GM12878 (cell line): ENCODE measurements around the gene ATP6V0A1. TPM values are rescaled to one million over a fixed set of nuclear protein-coding genes. Genes with fewer than 3 reads are reported as not detected.

ENCODE experiments used
- ATAC-seq: fragments of 200-7000 bp; cut with Tn5 transposase; 3 replicates; pipeline ENCODE4 v1.9.1; 2020; ENCODE audit warnings: mild to moderate bottlenecking, moderate library complexity
- BruUV-seq: library from RNA; stranded (reverse); fragments of 400-500 nt; replicated peaks from 2 replicates; lab custom pipeline; 2021; lab: Mats Ljungman, UMichigan
- CTCF ChIA-PET: fragments of 300-600 bp; sonication (Branson Sonifier 250); formaldehyde crosslinking; extraction: SDS; loops from one replicate; lab custom pipeline; 2021; ENCODE audit warnings: inconsistent platforms; lab: Yijun Ruan, JAX
- POLR2A ChIA-PET: fragments of 350-600 bp; formaldehyde crosslinking; extraction: SDS; loops from one replicate; lab custom pipeline; 2021; ENCODE audit warnings: inconsistent platforms; lab: Charles Lee
- RAD21 ChIA-PET: fragments of 300-600 bp; sonication (Branson Sonifier 250); formaldehyde crosslinking; loops from one replicate; lab custom pipeline; 2023; ENCODE audit warnings: antibody characterized with exemption; ENCODE audit not compliant: unreplicated experiment; lab: Charles Lee
- SMC1A ChIA-PET: fragments of 300-600 bp; sonication (Branson Sonifier 250); formaldehyde crosslinking; loops from one replicate; lab custom pipeline; 2023; ENCODE audit not compliant: unreplicated experiment, uncharacterized antibody; lab: Charles Lee
- DNase-seq: peaks from one replicate; pipeline ENCODE4 v3.0.0-alpha.2; 2011; ENCODE audit warnings: low read depth, low spot score
- FAIRE-seq: peaks from 3 replicates; lab custom pipeline; 2011; peaks lifted over from hg19 to GRCh38; lab: Jason Lieb, UNC
- H2AFZ ChIP-seq: 2 replicates; pipeline ENCODE4 v1.6.0; 2011; ENCODE audit warnings: low read depth, low read length, control low read depth; ENCODE audit not compliant: control insufficient read depth
- H3K27ac ChIP-seq: 2 replicates; pipeline ENCODE4 v1.5.1; 2011; ENCODE audit warnings: control low read depth; ENCODE audit not compliant: control insufficient read depth, insufficient read depth
- H3K27me3 ChIP-seq, 2 experiments: replicated peaks in 1 of 2; 2 replicates each; pipeline versions ENCODE4 v1.6.0 to v1.6.1; 2011; ENCODE audit warnings: low read length in 1 of 2; ENCODE audit not compliant: control insufficient read depth in 2 of 2, insufficient read depth in 2 of 2
- H3K36me3 ChIP-seq, 2 experiments: 2 replicates each; pipeline ENCODE4 v1.5.1; 2011; ENCODE audit warnings: low read length in 1 of 2; ENCODE audit not compliant: control insufficient read depth in 2 of 2, insufficient read depth in 2 of 2
- H3K4me1 ChIP-seq: 2 replicates; pipeline ENCODE4 v1.6.1; 2011; ENCODE audit warnings: mild to moderate bottlenecking, low read length, moderate library complexity, mixed read lengths; ENCODE audit not compliant: control insufficient read depth, insufficient read depth
- H3K4me2 ChIP-seq: 2 replicates; pipeline ENCODE4 v1.6.0; 2011; ENCODE audit warnings: control low read depth; ENCODE audit not compliant: control insufficient read depth, insufficient read depth
- H3K4me3 ChIP-seq: fragments of 200-600 bp; sonication (generic); 2 replicates; pipeline ENCODE4 v1.5.1; 2016
- H3K79me2 ChIP-seq: 2 replicates; pipeline ENCODE4 v1.6.0; 2011; ENCODE audit warnings: low read length; ENCODE audit not compliant: control insufficient read depth, insufficient read depth
- H3K9ac ChIP-seq: 2 replicates; pipeline ENCODE4 v1.8.0; 2011; ENCODE audit warnings: low read length, control low read depth, mixed read lengths; ENCODE audit not compliant: control insufficient read depth, insufficient read depth
- H3K9me3 ChIP-seq: replicated peaks from 3 replicates; pipeline ENCODE4 v1.5.1; 2011; ENCODE audit warnings: mild to moderate bottlenecking, low read length; ENCODE audit not compliant: control insufficient read depth, insufficient read depth
- H4K20me1 ChIP-seq: 2 replicates; pipeline ENCODE4 v1.6.0; 2011; ENCODE audit not compliant: control insufficient read depth, insufficient read depth
- ASH2L ChIP-seq: fragments of 300-600, 200-600 bp; sonication (generic); IDR thresholded peaks from 2 replicates; pipeline ENCODE4 v1.6.1; 2017; ENCODE audit warnings: low read depth, mild to moderate bottlenecking, borderline replicate concordance
- CBX5 ChIP-seq: sonication (generic); IDR thresholded peaks from 2 replicates; pipeline ENCODE4 v1.6.1; 2016; ENCODE audit warnings: low read depth, moderate library complexity, mild to moderate bottlenecking, inconsistent platforms
- CHD1 ChIP-seq: IDR thresholded peaks from 2 replicates; pipeline ENCODE4 v1.6.1; 2012; ENCODE audit warnings: low read depth, low read length, improper control_type of control experiment
- EP300 ChIP-seq, 2 experiments: fragments of 150-350 bp in 1 of 2; IDR thresholded peaks; 2 replicates each; pipeline ENCODE4 v1.6.1; 2011 to 2012; ENCODE audit warnings: low read depth in 2 of 2, low read length in 2 of 2, borderline replicate concordance in 1 of 2, improper control_type of control experiment in 1 of 2, inconsistent platforms in 1 of 2; ENCODE audit not compliant: control insufficient read depth in 1 of 2
- EZH2 ChIP-seq: IDR thresholded peaks from 2 replicates; pipeline ENCODE4 v1.6.1; 2012; ENCODE audit warnings: low read depth, mild to moderate bottlenecking, control low read depth, inconsistent platforms, low read length, borderline replicate concordance; ENCODE audit not compliant: control insufficient read depth
- GATAD2B ChIP-seq: fragments of 450-650 bp; conservative IDR thresholded peaks from 2 replicates; pipeline ENCODE4 v1.6.1; 2017; ENCODE audit warnings: low read depth, mild to moderate bottlenecking, moderate library complexity
- HDGF ChIP-seq: fragments of 450-650 bp; IDR thresholded peaks from 2 replicates; pipeline ENCODE4 v1.6.1; 2016; ENCODE audit warnings: antibody characterized with exemption
- MXI1 ChIP-seq: fragments of 150-350 bp; IDR thresholded peaks from 2 replicates; pipeline ENCODE4 v1.6.1; 2011; ENCODE audit warnings: low read depth, mild to moderate bottlenecking, inconsistent platforms, low read length, improper control_type of control experiment
- NR2F1 ChIP-seq: fragments of 450-650 bp; conservative IDR thresholded peaks from 2 replicates; pipeline ENCODE4 v1.6.1; 2017; ENCODE audit warnings: mild to moderate bottlenecking
- RUNX3 ChIP-seq: IDR thresholded peaks from 2 replicates; pipeline ENCODE4 v1.6.1; 2012; ENCODE audit warnings: low read length, inconsistent platforms
- SMAD1 ChIP-seq: fragments of 450-650 bp; IDR thresholded peaks from 2 replicates; pipeline ENCODE4 v1.6.1; 2018; ENCODE audit warnings: mild to moderate bottlenecking, low read depth; ENCODE audit not compliant: partially characterized antibody
- SMC3 ChIP-seq: IDR thresholded peaks from 2 replicates; pipeline ENCODE4 v1.6.1; 2011; ENCODE audit warnings: low read length, improper control_type of control experiment, borderline replicate concordance
- SP1 ChIP-seq: IDR thresholded peaks from one replicate; pipeline ENCODE4 v1.6.1; 2011; ENCODE audit warnings: low read depth, low read length
- TBL1XR1 ChIP-seq: IDR thresholded peaks from 2 replicates; pipeline ENCODE4 v1.6.1; 2012; ENCODE audit warnings: low read depth, low read length, improper control_type of control experiment
- TCF12 ChIP-seq: IDR thresholded peaks from 2 replicates; pipeline ENCODE4 v1.6.1; 2011; ENCODE audit warnings: low read depth, mild to moderate bottlenecking, low read length
- WGBS: methylation state at CpG from one replicate; pipeline ENCODE4 v1.1.6; 2016; ENCODE audit warnings: low lambda C conversion rate; ENCODE audit not compliant: insufficient replicate concordance, insufficient coverage; ENCODE audit errors: missing lambda C conversion rate; 5-methylcytosine and 5-hydroxymethylcytosine counted together
- in situ Hi-C: fragments of 300-500 bp; cut with MboI; formaldehyde crosslinking; loops from 9 replicates; pipeline ENCODE4 v1.14.3; 2018; ENCODE audit warnings: mixed read lengths
- intact Hi-C: fragments of 100-400 bp; cut with micrococcal nuclease; formaldehyde crosslinking; loops from one replicate; pipeline ENCODE4 v1.14.2; 2022; ENCODE audit not compliant: unreplicated experiment
- polyA plus RNA-seq, 11 experiments: library from polyadenylated mRNA; depleted of rRNA in 4 of 11; unstranded in 6 of 11; stranded (reverse) in 5 of 11; fragments of >200 nt; fragmentation: Nextera tagmentation in 4 of 11; fragmentation: Illumina TruSeq in 1 of 11; extraction: Ambion mirVana in 4 of 11; extraction: Trizol in 1 of 11; gene quantifications; 1 replicate in 1 of 11; 2 replicates in 10 of 11; pipeline versions ENCODE4 v1.2.1 to v1.2.3, GENCODE V29; 2011 to 2016; ENCODE audit warnings: inconsistent platforms in 2 of 11, missing spikeins in 2 of 11, low read depth in 1 of 11
- total RNA-seq, 4 experiments: library from RNA; depleted of rRNA in 3 of 4; stranded (reverse); fragments of >200 nt in 3 of 4; fragmentation: Illumina TruSeq in 1 of 4; extraction: Trizol in 1 of 4; gene quantifications; 2 replicates each; pipeline versions ENCODE4 v1.2.1 to v1.2.3, GENCODE V29; 2013 to 2021
- TF ChIP-seq, protein P1 (sequence below): fragments of 450-650 bp; formaldehyde crosslinking; IDR thresholded peaks from 2 replicates; pipeline ENCODE4 v1.4.0; 2022; ENCODE audit warnings: mild to moderate bottlenecking, moderate library complexity
- TF ChIP-seq, protein P2 (sequence below): fragments of 450-650 bp; IDR thresholded peaks from 2 replicates; pipeline ENCODE4 v1.6.1; 2018; ENCODE audit warnings: borderline replicate concordance, mild to moderate bottlenecking; ENCODE audit not compliant: partially characterized antibody

The ATP6V0A1 gene
- total and polyA plus RNA-seq, 10 of the 15 experiments (the other 5 are each of a cell fraction or from before 2014, with no cell fraction given), result 3.0 to 76.6 (median 30.9) TPM

DNA sequence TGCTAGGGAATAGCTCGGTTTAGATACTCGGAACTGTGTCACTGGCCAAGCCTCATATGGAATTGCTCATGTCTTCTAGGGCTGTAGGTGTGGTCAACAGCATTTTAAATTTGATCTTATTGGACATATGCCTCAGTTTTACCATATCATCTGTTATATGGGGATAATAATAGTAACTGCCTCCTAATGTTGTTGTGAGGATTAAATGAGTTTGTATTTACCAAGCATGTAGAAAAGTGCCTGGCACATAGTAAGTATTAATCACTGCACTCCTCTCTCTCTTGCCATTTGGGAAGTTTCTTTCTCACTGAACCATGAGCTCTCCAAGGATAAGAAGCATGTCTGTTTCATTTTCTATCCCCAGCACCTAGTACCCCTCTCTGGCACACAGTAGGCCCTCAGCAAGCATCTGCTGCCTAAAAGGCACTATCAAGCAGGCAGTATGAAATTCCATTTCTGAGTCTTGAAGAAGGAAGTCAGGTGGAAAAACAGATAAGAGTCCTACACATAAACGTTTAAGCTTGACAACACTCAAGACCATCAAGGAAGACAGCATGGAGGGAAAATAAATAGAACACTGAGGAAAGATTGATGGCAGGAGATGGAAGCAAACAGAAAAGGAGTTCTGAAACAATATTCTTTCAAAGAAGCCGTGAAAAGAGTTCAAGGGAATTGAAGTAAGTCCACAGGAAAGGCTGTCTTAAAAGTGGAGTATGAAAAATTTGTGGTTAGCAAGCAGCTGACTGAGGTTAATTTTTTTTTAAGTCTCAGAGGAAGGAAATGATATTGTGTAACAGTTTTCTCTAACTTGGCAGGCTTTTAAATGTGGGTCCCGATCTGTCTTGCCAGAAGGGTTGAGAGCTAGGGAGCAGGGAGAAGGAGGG lies 2.2 kb upstream of the ATP6V0A1 start:
- RAD21 ChIA-PET, result interaction anchor here (0.5 to 2.4 kb wide), 4 partner anchors 12 to 68 kb away, joined by 3 to 13 read pairs (median 4); partner anchors contain the start of gene STAT3
- H3K4me1 ChIP-seq, result peaks cover 27% of the 10 kb centered on the region
- SMC1A ChIA-PET, result interaction anchor here (0.6 to 2.6 kb wide), 11 partner anchors 13 to 208 kb away, joined by 3 to 17 read pairs (median 4); no protein-coding TSS in a partner anchor
- peak overlapping the region; percentile 64 for H3K27ac ChIP-seq
- H3K9me3 ChIP-seq, result no peaks in the 10 kb centered on the region
- WGBS, result 37% methylated on average over 5 of the region's 5 CpGs
- H3K4me3 ChIP-seq, result peak overlapping the region; percentile 53
- H4K20me1 ChIP-seq, result no peaks in the 10 kb centered on the region
- POLR2A ChIA-PET, result interaction anchor here (0.6 to 1.8 kb wide), 8 partner anchors 8 to 166 kb away, joined by 3 to 9 read pairs (median 4); partner anchors contain the start of genes NAGLU and STAT3
- peaks cover 20% of the 10 kb centered on the region for H3K79me2 ChIP-seq
- FAIRE-seq (peak; percentile 94), ATAC-seq (peak; percentile 21), DNase-seq (peak; percentile 57)
- in situ Hi-C loops (no loop called here), intact Hi-C loops (no loop called here)
- no TSS peak for BruUV-seq
- no peaks in the 10 kb centered on the region for H3K36me3 ChIP-seq
- H3K27me3 ChIP-seq, result no peaks in the 10 kb centered on the region
- H3K4me2 ChIP-seq, result peak overlapping the region; percentile 92
- H2AFZ ChIP-seq, result no peak overlapping the region
- CTCF ChIA-PET, result interaction anchor here (0.7 to 2.1 kb wide), 10 partner anchors 8 to 71 kb away, joined by 3 to 21 read pairs (median 4); no protein-coding TSS in a partner anchor
- peak overlapping the region; percentile 28; the same call in 1 of the 2 replicates for H3K9ac ChIP-seq
- TF ChIP-seq CBX5, result 0 out of 2 replicates have a peak, but pooled peaks have one; percentile 32
- TF ChIP-seq ASH2L, result no peak
- no peak for TF ChIP-seq HDGF
- TF ChIP-seq SMAD1, result no peak
- TF ChIP-seq SP1, result no peak
- peak; percentile 95; the same call in 1 of the 2 replicates for TF ChIP-seq EZH2
- TF ChIP-seq RUNX3, result peak; percentile 99
- TF ChIP-seq TBL1XR1, result 0 out of 2 replicates have a peak, but pooled peaks have one; percentile 57
- TF ChIP-seq, protein P1, sequence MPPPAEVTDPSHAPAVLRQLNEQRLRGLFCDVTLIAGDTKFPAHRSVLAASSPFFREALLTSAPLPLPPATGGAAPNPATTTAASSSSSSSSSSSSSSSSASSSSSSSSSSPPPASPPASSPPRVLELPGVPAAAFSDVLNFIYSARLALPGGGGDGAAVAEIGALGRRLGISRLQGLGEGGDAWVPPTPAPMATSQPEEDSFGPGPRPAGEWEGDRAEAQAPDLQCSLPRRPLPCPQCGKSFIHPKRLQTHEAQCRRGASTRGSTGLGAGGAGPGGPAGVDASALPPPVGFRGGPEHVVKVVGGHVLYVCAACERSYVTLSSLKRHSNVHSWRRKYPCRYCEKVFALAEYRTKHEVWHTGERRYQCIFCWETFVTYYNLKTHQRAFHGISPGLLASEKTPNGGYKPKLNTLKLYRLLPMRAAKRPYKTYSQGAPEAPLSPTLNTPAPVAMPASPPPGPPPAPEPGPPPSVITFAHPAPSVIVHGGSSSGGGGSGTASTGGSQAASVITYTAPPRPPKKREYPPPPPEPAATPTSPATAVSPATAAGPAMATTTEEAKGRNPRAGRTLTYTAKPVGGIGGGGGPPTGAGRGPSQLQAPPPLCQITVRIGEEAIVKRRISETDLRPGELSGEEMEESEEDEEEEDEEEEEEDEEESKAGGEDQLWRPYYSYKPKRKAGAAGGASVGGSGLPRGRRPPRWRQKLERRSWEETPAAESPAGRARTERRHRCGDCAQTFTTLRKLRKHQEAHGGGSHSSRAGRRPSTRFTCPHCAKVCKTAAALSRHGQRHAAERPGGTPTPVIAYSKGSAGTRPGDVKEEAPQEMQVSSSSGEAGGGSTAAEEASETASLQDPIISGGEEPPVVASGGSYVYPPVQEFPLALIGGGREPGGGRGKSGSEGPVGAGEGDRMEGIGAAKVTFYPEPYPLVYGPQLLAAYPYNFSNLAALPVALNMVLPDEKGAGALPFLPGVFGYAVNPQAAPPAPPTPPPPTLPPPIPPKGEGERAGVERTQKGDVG (CRISPR knock-in tag), result no peak
- peak; percentile 50 for TF ChIP-seq NR2F1
- no peak for TF ChIP-seq TCF12
- TF ChIP-seq, protein P2, sequence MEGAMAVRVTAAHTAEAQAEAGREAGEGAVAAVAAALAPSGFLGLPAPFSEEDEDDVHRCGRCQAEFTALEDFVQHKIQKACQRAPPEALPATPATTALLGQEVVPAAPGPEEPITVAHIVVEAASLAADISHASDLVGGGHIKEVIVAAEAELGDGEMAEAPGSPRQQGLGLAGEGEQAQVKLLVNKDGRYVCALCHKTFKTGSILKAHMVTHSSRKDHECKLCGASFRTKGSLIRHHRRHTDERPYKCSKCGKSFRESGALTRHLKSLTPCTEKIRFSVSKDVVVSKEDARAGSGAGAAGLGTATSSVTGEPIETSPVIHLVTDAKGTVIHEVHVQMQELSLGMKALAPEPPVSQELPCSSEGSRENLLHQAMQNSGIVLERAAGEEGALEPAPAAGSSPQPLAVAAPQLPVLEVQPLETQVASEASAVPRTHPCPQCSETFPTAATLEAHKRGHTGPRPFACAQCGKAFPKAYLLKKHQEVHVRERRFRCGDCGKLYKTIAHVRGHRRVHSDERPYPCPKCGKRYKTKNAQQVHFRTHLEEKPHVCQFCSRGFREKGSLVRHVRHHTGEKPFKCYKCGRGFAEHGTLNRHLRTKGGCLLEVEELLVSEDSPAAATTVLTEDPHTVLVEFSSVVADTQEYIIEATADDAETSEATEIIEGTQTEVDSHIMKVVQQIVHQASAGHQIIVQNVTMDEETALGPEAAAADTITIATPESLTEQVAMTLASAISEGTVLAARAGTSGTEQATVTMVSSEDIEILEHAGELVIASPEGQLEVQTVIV, result no peak
- no peak for TF ChIP-seq SMC3
- no peak for TF ChIP-seq CHD1
- 0 out of 2 replicates have a peak, but pooled peaks have one; percentile 45 for TF ChIP-seq MXI1
- TF ChIP-seq GATAD2B, result no peak
- TF ChIP-seq EP300 (IDR thresholded peaks at IDR 0.05; ENCODE audit: borderline replicate concordance in 1 of 2, control insufficient read depth in 1 of 2, low read depth in 2 of 2, low read length in 2 of 2), result peak; percentile 7 to 44; a peak in 1 of 4 replicates
